CD4-positive, alpha-beta T cell treated with Interferon alpha-2 for 1 hour (primary cell): ENCODE data around the gene TMEM129.

ENCODE experiments used
- DNase-seq, 2 donors: peaks; one replicate each; pipeline ENCODE4 v3.0.0-alpha.2; 2020 to 2022

Gene TMEM129

DNA sequence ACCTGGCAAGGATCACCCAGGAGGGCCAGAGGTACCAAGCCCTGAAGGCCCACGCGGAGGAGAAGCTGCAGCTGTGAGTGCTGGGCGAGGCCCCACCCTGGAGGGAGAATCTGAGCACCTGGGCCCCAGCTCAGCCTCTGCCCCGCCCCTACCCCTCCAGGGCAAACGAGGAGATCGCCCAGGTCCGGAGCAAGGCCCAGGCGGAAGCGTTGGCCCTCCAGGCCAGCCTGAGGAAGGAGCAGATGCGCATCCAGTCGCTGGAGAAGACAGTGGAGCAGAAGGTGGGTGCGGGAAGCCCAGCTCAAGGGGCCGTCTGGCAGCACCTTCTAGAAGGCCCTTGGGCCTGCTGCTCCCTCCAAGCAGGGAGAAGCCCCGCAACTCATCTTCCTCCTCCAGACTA is 23.4 kb upstream of the TMEM129 start:
- no peak for DNase-seq

DNA sequence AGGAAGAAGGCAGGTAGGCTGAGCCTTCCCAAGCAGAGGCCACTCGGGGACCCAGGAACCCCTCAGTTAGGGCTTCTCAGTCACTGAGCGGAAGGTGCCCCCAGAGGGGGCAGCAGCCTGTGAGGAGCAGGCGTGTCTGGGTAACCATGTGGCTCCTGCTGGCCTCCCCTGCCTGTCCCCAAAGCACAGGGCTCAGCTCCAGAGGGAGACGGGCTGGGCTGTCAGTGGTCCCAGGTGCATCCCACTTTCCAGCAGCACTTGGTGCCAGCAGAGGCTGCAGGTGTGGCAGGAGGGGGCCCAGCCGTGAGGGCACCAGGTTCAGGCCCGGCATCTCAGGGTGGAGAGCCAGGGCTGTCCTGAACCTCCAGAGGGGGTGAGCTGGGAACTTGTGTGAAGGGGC is 22.9 kb upstream of the TMEM129 start:
- no peak for DNase-seq

DNA sequence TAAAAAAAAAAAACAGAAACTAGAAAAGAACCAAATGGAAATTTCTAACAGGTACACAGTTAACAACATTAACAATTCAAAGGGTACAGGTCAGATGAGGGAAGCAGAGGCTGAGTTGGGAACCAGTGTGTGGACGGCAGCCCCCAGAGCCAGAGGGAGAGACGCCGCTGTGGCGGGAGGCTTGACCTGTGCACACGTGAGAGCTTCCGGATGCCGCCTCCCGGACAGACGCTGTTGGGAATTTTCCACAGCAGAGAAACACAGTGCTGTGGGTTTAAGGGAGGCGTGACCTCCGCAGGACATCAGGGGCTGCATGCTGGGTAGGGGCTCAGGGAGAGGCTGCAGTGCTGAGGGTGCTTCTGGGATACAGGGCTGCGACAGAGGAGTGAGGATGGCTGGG is 22.4 kb upstream of the TMEM129 start:
- DNase-seq: no peak

DNA sequence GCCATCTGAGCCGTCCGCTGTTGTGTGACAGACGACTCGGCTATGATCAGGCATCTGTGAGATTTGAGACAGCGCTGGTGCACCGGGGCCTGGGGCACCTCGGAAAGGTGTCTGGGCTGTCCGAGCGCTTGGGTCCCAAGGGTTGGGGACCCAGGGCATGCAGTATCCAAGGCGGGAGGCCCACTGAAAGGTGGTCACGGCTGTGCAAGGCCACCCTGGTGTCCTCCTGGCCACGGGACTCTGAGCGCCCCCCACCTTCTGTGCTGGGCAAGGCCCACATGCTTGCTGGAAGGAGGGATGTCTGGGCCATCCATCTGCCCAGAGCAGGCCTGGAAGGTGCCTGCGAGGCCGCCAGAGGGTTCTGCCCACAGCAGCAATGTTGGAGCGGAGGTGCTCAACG is 20.1 kb upstream of the TMEM129 start:
- DNase-seq: no peak

DNA sequence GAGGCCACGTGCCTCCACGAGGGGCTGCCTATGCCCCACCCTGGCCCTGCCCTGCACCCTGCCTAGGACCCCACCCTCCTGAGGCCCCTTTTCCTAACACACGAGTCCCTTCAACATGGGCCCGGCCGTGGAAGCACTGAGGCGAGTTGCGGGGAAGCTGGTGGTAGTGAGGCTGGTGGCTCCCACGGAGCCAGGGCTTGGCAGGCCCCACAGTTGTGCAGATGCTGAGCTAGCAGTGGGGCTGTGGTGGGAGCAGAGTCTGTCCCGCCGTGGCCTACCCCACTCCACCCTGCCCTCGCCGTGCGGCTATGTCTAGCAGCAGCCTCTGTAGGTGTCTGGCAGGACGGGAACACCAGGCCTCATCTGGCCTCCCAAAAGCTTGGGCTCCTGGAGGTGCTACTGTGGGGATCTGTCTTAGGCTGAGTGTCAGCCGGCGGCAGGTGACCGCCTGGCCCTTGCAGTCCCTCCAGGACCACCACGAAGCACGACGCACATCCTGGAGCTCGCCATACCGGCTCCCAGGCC is 19.0 kb upstream of the TMEM129 start:
- no peak for DNase-seq

DNA sequence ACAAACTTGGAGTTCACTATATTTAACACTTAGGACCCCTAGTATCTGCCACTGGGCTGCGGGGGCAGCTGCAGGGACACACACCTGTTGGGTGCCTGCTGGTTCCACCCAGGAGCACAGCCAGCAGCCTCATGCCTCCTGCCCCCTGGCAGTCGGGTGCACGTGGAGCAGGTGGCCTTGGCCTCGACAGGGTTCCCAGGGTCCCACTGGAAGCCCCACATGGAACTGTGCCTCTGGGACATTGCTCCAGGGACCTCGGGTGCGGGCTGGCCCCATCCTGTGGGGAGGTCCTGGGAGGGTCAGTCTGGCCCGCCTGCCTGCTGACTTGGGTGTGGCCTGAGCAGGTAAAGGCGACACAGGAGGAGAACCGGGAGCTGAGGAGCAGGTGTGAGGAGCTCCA is 18.2 kb upstream of the TMEM129 start:
- DNase-seq: no peak

DNA sequence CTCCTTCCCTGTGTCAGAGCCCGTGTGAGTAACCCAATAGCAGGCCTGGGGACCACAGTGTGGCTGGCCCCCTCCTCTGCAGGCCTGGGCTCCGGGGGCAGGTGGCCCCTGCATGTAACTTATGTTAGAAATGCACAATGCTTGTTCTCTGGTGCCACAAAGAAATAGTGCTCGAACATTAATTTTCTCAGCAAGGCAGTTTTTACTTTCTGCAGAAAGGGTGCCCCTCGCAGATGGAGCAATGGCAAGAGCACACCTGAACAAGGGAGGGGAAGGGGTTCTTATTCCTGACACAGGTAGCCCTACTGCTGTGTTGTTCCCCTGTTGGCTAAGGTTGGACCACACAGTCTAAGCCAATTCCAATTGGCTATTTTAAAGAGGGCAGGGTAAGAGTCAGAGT is 17.3 kb upstream of the TMEM129 start:
- no peak for DNase-seq

DNA sequence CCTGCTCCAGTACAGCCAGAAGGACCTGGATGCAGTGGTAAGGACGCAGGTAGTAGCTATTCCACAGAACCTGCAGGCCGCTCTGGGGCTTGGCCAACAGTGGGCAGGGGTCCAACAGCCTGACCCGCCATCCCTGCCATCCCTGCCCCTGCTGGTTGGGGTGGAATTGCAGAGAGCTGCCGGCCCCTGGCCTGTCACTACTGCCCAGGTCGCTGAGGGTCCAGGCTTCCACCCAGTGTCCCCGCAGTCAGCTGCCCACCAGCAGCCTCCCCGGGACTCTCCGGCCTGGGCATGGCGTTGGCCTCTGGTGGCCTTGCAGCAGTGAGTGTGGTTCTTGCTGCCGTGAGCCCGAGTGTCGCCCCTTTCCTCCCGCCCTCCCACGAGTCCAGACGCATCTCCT is 16.5 kb upstream of the TMEM129 start:
- DNase-seq: no peak

DNA sequence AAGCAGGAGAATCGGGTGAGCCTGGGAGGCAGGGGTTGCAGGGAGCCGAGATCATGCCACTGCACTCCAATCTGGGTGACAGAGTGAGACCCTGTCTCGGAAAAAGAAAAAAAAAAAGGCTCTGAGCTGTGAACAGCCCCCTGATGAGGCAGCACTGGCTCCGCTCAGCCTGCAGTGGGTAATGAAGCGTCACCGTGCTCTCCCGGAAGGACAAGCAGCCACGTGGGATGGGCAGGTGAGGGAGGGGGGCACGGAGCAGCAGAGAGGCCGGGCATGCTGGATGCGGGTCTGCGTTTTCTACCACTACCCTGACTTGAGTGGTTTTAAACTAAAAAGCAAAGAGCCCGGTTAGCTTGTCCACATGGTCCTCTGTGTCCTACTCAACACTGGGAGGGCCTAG is 15.7 kb upstream of the TMEM129 start:
- DNase-seq: no peak

DNA sequence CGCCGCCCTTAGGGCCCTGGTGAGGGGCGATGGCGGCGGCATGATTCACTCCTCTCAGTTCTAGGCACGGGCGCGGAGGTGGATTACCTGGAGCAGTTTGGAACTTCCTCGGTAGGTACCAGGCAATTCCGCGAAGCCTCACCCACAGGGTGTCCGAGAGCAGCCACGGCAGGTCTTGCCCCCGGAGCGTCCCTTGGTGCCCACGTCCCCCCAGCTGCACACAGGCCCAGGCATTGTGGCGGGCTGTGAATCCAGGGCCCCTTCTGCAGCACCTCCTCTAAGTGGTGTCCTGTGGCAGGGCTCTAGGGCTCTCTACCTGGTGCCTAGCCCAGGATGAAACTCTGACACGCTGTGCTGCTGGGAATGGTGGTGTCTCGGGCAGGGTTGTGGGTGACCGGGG is 14.1 kb upstream of the TMEM129 start:
- DNase-seq: no peak

DNA sequence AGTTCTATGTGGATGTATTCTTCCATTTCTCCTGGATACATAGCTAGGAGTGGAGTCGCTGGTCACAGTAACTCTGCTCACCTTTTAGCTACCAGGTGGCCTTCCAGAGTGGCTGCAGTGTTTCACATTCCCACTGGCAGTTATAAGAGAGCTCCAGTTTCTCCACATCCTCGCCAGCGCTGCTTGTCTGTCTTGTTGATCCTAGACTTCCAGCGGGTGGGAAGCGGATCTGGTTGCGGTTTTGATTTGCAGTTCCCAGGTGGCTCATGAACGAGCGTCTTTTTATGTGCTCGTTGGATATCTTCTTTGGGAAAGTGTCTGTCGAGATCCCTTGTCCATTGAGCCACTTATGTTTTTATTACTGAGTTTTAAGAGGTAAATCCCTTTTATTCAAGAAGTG is 11.8 kb upstream of the TMEM129 start:
- DNase-seq: no peak

DNA sequence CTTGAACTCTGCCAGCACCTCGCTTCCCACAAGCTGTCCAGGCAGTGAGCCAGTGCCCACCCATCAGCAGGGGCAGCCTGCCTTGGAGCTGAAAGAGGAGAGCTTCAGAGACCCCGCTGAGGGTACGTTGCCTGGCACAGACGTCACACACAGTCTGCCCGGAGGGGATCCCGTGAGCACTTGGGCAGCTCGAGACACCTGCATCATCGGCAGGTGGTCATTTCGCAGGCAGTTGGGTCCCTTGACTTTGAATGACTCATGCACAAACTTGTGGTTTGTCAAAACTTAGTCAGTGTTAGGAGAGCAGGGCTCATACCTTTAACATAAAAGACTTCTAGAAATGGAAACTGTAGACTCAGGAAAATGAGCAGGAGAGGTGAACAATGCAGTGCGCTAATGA is 10.1 kb upstream of the TMEM129 start:
- DNase-seq: no peak

DNA sequence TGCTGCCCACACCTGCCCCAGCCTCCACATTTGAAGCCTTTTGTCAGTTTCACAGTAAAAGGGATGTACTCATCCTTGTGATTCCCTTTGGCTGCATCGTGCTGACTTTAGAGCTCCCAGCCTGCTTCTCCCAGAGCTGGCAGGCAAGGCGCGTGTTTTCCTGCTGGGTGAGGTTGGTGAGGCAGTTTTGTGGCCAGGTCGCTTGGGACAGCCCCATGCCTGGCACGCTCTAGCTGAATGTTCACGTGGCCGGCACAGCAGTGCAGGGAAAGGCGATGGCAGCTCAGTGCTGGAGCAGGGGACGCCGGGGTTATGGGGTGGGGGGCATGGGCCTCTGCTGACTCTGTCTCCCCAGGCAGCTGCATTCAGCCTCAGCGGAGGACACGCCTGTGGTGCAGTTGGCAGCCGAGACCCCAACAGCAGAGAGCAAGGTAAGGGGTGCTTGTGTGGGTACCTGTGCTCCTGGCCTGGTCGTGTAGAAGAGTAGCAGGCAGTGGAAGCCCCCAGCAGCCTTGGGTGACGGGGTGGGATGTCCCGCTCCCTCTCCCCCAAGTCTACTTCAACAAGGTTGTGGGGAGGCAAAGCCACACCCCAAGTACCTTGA is 9.5 kb upstream of the TMEM129 start:
- no peak for DNase-seq

DNA sequence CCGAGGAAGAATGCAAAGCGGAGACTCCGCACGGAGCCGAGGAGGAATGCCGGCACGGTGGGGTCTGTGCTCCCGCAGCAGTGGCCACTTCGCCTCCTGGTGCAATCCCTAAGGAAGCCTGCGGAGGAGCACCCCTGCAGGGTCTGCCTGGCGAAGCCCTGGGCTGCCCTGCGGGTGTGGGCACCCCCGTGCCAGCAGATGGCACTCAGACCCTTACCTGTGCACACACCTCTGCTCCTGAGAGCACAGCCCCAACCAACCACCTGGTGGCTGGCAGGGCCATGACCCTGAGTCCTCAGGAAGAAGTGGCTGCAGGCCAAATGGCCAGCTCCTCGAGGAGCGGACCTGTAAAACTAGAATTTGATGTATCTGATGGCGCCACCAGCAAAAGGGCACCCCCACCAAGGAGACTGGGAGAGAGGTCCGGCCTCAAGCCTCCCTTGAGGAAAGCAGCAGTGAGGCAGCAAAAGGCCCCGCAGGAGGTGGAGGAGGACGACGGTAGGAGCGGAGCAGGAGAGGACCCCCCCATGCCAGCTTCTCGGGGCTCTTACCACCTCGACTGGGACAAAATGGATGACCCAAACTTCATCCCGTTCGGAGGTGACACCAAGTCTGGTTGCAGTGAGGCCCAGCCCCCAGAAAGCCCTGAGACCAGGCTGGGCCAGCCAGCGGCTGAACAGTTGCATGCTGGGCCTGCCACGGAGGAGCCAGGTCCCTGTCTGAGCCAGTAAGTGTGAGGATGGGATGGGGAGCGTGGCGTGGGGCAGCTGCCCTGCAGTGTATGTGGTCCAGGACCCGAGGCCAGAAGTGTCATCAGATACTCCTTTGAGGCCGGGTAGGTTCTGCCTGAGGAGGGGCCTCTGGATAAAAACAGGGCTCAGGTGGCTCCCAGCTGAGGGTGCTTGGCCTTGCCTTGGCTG is 7.2 kb upstream of the TMEM129 start:
- DNase-seq: no peak

DNA sequence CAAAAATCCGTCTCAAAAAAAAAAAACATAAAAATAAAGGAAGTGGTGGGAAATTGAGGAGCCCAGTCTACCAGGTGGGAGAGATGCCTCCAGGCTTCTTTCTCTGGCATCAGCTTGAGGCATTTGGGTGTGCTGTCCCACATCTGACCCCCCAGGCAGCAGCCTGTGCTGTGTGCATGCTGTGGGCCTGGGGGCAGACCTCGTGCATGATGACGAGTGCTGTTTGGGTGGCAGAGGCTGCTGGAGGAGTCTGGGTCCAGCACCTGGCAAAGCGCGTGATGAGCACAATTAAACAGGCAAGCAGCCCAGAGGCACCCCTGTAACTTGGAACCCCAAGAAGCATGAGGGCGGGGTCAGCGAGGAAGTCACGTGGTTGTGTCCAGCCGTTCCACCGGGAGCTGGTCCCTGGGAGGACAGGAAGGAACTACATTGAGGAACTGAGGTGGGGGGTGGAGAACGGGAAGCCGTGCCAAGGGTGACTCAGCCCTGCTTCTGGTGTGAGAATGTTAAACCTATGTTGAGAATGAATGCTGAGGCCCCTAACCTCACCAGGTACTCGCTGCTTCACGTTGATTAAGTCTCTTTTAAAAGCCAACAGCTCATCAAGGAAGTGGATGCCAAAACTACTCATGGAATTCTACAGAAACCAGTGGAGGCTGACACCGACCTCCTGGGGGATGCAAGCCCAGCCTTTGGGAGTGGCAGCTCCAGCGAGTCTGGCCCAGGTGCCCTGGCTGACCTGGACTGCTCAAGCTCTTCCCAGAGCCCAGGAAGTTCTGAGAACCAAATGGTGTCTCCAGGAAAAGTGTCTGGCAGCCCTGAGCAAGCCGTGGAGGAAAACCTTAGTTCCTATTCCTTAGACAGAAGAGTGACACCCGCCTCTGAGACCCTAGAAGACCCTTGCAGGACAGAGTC is 6.3 kb upstream of the TMEM129 start:
- DNase-seq: peak in 1 of 2 donors; percentile 46

DNA sequence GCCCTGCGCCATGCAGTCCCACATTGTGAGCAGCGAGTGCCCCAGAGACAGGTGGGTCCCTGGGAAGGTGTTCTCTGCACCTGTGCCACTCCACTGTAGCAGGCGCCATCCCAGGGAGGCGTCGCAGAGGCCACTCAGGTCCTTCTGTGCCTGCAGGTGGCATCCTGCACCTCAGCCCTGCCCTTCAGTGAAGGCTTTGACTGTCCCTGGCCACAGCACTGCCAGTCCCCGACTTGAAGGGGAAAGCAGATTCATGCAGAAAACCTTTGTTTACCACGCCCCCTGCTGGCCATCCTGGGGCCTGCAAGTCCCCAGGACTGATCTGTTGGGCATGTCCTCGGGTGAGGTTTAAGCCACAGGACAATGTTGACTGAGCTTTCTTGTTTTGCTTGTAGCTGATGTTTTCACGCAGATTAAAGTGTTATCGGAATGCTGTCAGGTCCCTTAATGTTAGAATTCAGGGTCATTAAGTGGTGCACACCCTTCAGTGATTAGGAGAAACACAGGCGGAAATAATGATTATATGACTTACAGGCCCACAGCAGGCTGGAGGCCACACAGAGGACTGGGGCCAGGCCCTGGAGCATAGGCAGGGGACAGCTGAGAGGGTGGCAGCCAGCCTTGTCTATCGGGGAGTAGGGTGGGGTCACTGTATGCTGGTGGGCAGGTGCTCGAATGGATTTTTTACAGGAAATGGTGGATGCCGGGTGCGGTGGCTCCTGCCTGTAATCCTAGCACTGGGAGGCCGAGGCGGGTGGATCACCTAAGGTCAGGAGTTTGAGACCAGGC is 5.2 kb upstream of the TMEM129 start:
- peak; percentile 86 to 90 for DNase-seq

DNA sequence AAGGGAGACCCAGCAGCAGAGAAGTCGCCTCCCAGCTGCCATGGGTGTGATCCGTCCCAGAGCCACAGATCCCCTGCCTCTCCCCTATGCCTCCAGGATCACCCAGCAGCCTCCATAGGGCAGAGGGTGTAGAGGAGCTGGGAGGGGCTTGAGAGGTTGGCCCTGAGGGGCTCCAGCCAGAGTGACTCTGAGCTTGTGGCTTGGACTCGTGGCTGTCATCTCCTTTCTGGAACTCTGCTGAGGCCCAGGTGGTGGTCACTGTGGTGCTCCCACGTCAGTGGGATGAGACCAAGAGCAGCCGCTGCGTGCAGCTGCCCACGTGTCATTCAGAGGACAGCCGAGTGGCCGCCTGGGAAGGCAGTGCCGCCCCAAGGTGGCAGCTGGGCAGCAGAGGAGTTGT is 4.4 kb upstream of the TMEM129 start:
- DNase-seq: no peak

DNA sequence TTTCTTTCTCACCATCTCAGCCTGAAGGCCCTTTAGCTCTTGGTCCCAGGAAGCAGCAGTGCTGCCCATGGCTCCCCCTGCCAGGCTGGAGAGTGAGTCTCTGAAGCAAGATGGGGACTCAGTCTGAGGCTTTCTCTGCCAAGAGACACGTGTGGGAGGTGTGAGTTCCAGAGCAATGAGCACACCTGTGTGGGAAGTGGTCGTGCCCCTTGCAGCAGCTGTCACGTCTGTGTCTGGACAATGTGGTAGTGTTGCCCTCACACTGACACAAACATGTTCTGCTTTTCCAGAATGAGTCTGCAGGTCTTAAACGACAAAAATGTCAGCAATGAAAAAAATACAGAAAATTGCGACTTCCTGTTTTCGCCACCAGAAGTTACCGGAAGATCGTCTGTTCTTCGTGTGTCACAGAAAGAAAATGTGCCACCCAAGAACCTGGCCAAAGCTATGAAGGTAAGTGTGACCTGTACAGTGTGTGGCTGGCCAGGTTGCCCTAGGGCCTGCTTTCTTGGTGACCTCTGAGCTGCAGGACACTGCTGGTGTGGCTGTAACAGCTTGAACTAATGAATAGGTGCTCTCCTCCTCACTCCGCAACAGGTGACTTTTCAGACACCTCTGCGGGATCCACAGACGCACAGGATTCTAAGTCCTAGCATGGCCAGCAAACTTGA is 2.1 kb upstream of the TMEM129 start:
- peak; percentile 66 to 75 for DNase-seq

DNA sequence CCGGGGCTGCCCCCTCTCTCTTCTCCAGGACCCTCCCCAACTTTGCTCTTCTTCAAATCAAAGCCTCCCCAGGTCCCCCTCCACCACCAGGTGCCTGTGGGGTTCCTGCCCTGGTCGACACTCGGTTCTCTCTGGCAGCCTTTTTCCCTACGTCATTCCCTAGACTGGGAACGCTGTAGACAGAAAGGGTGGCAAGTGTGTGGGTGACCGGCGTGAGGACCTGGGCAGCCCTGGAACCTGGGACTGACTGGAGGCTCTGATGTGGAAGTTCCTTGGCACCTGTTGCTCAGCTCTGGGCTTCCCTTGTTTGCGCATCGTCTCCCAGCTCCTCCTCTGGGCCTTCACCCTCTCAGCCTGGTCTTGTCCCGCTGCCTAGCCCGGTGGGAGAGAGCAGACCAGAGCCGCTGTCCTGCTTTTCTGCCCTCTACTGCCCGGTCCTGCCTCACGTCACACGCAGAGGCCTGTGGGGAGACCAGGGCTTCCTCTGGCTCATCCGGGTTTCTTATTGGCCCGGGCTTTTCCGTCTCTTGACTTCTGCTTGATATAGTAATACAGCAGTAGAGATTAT is 1.5 kb upstream of the TMEM129 start:
- DNase-seq: no peak

DNA sequence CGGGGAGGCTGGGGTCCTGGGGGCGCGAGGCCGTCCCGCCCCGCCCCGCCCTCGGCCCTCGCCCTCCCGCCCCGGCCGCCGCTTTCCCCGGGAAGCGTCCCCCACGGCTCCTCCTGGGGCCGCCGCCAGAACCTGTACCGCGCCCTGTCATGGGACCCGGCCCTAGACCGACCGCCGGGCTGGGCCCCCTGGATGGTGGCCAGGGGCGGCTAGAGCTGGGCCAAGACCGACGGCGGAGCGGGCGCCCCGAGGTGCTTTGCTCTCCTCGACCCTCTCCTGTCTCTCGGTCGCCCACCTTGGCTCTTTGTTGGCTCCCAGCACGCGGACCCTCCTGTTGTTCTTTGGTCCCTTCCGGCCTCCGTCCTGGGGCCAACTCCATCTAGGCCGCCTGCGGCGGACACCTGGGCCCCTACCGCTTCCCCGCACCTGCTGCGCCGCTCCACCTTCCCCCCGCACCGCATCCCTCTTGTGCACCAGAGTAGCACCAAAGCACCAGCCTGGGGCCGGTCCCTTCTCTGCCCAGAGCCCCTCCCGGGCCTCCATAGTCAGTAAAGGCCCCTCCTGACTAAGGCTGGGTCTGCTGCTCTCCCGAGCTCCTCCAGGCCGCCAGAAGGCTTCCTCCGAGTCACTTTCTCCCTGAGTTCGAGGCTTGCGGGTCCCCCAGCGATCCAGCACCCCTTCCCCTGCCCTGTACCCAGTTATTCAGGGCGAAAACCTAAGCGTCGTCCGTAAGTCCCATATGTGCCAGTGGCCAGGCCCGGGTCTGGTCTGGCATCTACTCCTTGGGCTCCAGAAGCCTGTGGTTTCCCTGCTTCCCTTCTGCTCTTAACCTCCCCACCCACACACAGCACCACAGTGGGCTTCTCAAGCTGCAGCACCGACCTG is 785 bp upstream of the TMEM129 start:
- no peak for DNase-seq
